Muscle of leg (tissue), 16 donors: ENCODE data around the gene DNAH1. TPM values are rescaled to one million over a fixed set of nuclear protein-coding genes. Genes with fewer than 3 reads are reported as not detected.
"Not testable (repeated sequence)": the region's sequence is repeated elsewhere in the genome, so short reads cannot be mapped to it uniquely, and the experiment has no call there.

Experiments
- DNase-seq: peaks from one replicate; pipeline ENCODE4 v3.0.0; 2013
- H3K27ac ChIP-seq: one replicate; pipeline ENCODE4 v1.5.1; 2013; ENCODE audit warnings: mild to moderate bottlenecking, low read length, control low read depth
- H3K27me3 ChIP-seq: one replicate; pipeline ENCODE4 v1.6.1; 2013; ENCODE audit warnings: low read length; ENCODE audit not compliant: control insufficient read depth, insufficient read depth
- H3K36me3 ChIP-seq: one replicate; pipeline ENCODE4 v1.6.1; 2013; ENCODE audit warnings: low read length; ENCODE audit not compliant: control insufficient read depth, insufficient read depth
- H3K4me1 ChIP-seq: one replicate; pipeline ENCODE4 v1.6.1; 2013; ENCODE audit warnings: low read length; ENCODE audit not compliant: control insufficient read depth, insufficient read depth
- H3K4me3 ChIP-seq: one replicate; pipeline ENCODE4 v1.5.1; 2013; ENCODE audit warnings: low read length, control low read depth
- H3K9me3 ChIP-seq: replicated peaks from 2 replicates; pipeline ENCODE4 v1.6.1; 2013; ENCODE audit warnings: low read depth, low read length; ENCODE audit not compliant: control insufficient read depth
- WGBS: methylation state at CpG from one replicate; pipeline ENCODE4 v1.1.5; 2013; ENCODE audit warnings: missing lambda C conversion rate; ENCODE audit not compliant: insufficient coverage; 5-methylcytosine and 5-hydroxymethylcytosine counted together
- long read RNA-seq, 11 donors: transcript quantifications; one replicate each; lab custom pipeline, GENCODE V29; 2026
- polyA plus RNA-seq, 8 donors: library from polyadenylated mRNA; unstranded; fragments of 120-200 nt; gene quantifications; one replicate each; pipeline versions ENCODE4 v1.2.1 to v1.2.3, GENCODE V29; 2013; ENCODE audit warnings: inconsistent platforms in 1 of 8, low replicate concordance in 1 of 8; ENCODE audit not compliant: insufficient read length in 8 of 8, insufficient read depth in 1 of 8
- total RNA-seq: library from RNA; stranded (reverse); fragments of 120-200 nt; gene quantifications from one replicate; pipeline ENCODE4 v1.2.4, GENCODE V29; 2013

Gene DNAH1
- total RNA-seq: 3.2 TPM
- 1 to 10 TPM; 3.3 to 6.0 (median 4.6) TPM for polyA plus RNA-seq
- long read RNA-seq, donor 1: 0 reads
- long read RNA-seq, donor 2: 0 reads
- long read RNA-seq, donor 3: 0 reads
- long read RNA-seq, donor 4: 0 reads
- long read RNA-seq, donor 5, partial matches to known transcripts: 4,565 of 4,853 reads
- long read RNA-seq, donor 5, other reads (novel, unspliced or antisense): 288 of 4,853 reads
- long read RNA-seq, donor 6, partial matches to known transcripts: 2,034 of 2,135 reads
- long read RNA-seq, donor 6, other reads (novel, unspliced or antisense): 101 of 2,135 reads
- long read RNA-seq, donor 7: 0 reads
- long read RNA-seq, donor 8: 0 reads
- long read RNA-seq, donor 9: 0 reads
- long read RNA-seq, donor 10: 0 reads
- long read RNA-seq, donor 11, partial matches to known transcripts: 8 of 8 reads
- long read RNA-seq, donor 11, other reads (novel, unspliced or antisense): 0 of 8 reads

- DNase-seq: no peak
- peaks cover 11% of the 10 kb centered on the region for H3K27me3 ChIP-seq
- H3K36me3 ChIP-seq: no peaks in the 10 kb centered on the region
- 94% methylated on average over 2 of the region's 3 CpGs for WGBS
- no peaks in the 10 kb centered on the region for H3K9me3 ChIP-seq
- H3K4me1 ChIP-seq: peaks cover 34% of the 10 kb centered on the region
- H3K27ac ChIP-seq: no peak within 1 kb of the TSS
- no peak within 1 kb of the TSS for H3K4me3 ChIP-seq
Observed at GRCh38 chr3:52315977-52316764, at the start of gene DNAH1. DNAH1 (plus strand) TSS chr3:52316319; CDS start chr3:52322443, 6,124 bp downstream.

- 92% methylated on average over 6 of the region's 7 CpGs for WGBS
- Histone ChIP-seq H3K27me3 (no peaks in the 10 kb centered on the region), H3K27ac (no peak overlapping the region), H3K4me3 (no peak overlapping the region), H3K36me3 (peaks cover 57% of the 10 kb centered on the region), H3K4me1 (peaks cover 7% of the 10 kb centered on the region), H3K9me3 (no peaks in the 10 kb centered on the region)
- DNase-seq: no peak
Observed at GRCh38 chr3:52268036-52268435, 48.1 kb upstream of the DNAH1 start.

- Histone ChIP-seq H3K9me3 (no peaks in the 10 kb centered on the region), H3K27ac (peak overlapping the region; percentile 49), H3K4me3 (no peak overlapping the region), H3K36me3 (peaks cover 52% of the 10 kb centered on the region), H3K4me1 (peaks cover 12% of the 10 kb centered on the region), H3K27me3 (no peaks in the 10 kb centered on the region)
- WGBS: no CpG with 5 or more reads among the region's 3 CpGs
- no peak for DNase-seq
Observed at GRCh38 chr3:52269776-52270175, 46.3 kb upstream of the DNAH1 start.

GRCh38 chr3:52270252-52270754 is 45.8 kb upstream of the DNAH1 start:
- Histone ChIP-seq H3K9me3 (no peaks in the 10 kb centered on the region), H3K4me3 (no peak overlapping the region), H3K27ac (peak overlapping the region; percentile 49), H3K27me3 (no peaks in the 10 kb centered on the region), H3K4me1 (peaks cover 12% of the 10 kb centered on the region), H3K36me3 (peaks cover 51% of the 10 kb centered on the region)
- peak; percentile 48 for DNase-seq
- 45% methylated on average over 6 of the region's 9 CpGs for WGBS

- not testable (repeated sequence) for H3K9me3 ChIP-seq, H3K4me3 ChIP-seq, H3K27ac ChIP-seq, DNase-seq, H3K27me3 ChIP-seq
- WGBS: no CpG with 5 or more reads among the region's 9 CpGs
- peaks cover 25% of the 10 kb centered on the region for H3K4me1 ChIP-seq
- peaks cover 38% of the 10 kb centered on the region for H3K36me3 ChIP-seq
Observed at GRCh38 chr3:52272172-52272571, 43.9 kb upstream of the DNAH1 start.

GRCh38 chr3:52272831-52273230 is 43.3 kb upstream of the DNAH1 start:
- no peak for DNase-seq
- Histone ChIP-seq H3K27me3 (no peaks in the 10 kb centered on the region), H3K36me3 (peaks cover 36% of the 10 kb centered on the region), H3K9me3 (no peaks in the 10 kb centered on the region), H3K27ac (no peak overlapping the region), H3K4me3 (no peak overlapping the region), H3K4me1 (peaks cover 25% of the 10 kb centered on the region)
- WGBS: no CpG with 5 or more reads among the region's 3 CpGs

GRCh38 chr3:52274781-52275180 is 41.3 kb upstream of the DNAH1 start:
- H3K27me3 ChIP-seq, DNase-seq, H3K9me3 ChIP-seq, H3K4me3 ChIP-seq, H3K27ac ChIP-seq: not testable (repeated sequence)
- WGBS: 77% methylated on average over 5 of the region's 18 CpGs
- Histone ChIP-seq H3K36me3 (peaks cover 25% of the 10 kb centered on the region), H3K4me1 (peaks cover 33% of the 10 kb centered on the region)

GRCh38 chr3:52277071-52277964 is 38.8 kb upstream of the DNAH1 start:
- peaks cover 21% of the 10 kb centered on the region for H3K36me3 ChIP-seq
- peak overlapping the region; percentile 96 for H3K27ac ChIP-seq
- WGBS: 1% methylated on average over 23 of the region's 28 CpGs
- peaks cover 33% of the 10 kb centered on the region for H3K4me1 ChIP-seq
- peak overlapping the region; percentile 74 for H3K4me3 ChIP-seq
- H3K27me3 ChIP-seq: no peaks in the 10 kb centered on the region
- H3K9me3 ChIP-seq: no peaks in the 10 kb centered on the region
- peak; percentile 81 for DNase-seq

GRCh38 chr3:52277972-52278509 is 38.1 kb upstream of the DNAH1 start:
- no peak for DNase-seq

More at GRCh38 chr3:52277972-52278509, 38.1 kb upstream of the DNAH1 start:
- under 1% methylated on average over 46 of the region's 54 CpGs for WGBS
- H3K36me3 ChIP-seq: peaks cover 18% of the 10 kb centered on the region
- no peaks in the 10 kb centered on the region for H3K9me3 ChIP-seq
- peaks cover 31% of the 10 kb centered on the region for H3K4me1 ChIP-seq
- peak overlapping the region; percentile 74 for H3K4me3 ChIP-seq
- peak overlapping the region; percentile 96 for H3K27ac ChIP-seq
- H3K27me3 ChIP-seq: no peaks in the 10 kb centered on the region
